ENCODE data around the gene TOX3.

The TOX3 gene

DNA sequence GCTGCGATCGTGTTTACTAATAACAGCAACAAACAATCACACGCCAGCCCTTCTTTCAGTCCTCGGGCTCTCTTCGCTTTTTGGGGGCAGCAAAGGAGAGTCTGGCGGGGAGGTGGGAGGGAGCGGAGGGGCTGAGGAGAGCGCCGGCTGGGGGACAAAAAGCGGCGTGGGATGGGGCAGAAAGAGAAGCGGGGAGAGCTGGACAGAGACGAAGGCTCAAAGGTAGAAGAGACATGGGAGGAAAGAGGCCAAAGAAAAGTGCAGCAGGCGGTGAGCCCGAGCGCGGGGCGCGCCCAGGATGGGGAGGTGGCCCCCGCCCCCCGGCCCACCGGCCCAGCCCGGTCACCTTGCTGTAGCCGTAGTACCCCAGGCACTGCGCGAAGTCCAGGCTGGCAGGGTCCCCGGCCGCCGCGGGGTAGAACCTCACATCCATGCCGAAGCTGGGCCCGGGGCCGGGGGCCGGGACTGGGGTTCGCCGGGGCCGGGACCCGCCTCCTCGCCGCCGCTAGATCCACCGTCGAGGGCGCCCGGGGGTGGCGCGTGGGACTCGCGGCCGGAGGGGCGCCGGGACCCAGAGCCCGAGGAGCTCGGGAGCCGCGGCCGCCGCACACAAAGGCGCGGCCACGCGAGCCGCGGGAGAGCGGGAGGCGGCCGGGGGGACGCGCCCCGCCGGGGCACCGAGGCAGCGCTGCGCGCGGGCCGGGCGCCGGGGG lies 496 bp downstream of the TOX3 start:
- Histone ChIP-seq H3K4me3 (ENCODE audit: low read depth in 1 of 2, low read length in 2 of 2) (peak overlapping the region; percentile 63 to 68), H3K9me3 (ENCODE audit: control insufficient read depth in 1 of 2, low read length in 2 of 2) (no peaks in the 10 kb centered on the region), H3K4me1 (ENCODE audit: control insufficient read depth in 1 of 2, insufficient read depth in 2 of 2, low read length in 2 of 2) (peaks cover 0 to 18% of the 10 kb centered on the region in 2 donors), H3K27ac (ENCODE audit: low read length) (no peak overlapping the region), H3K36me3 (ENCODE audit: control insufficient read depth in 1 of 2, insufficient read depth in 2 of 2, low read length in 2 of 2) (no peaks in the 10 kb centered on the region), H3K27me3 (ENCODE audit: low read depth, low read length) (no peaks in the 10 kb centered on the region)

GRCh38 chr16:52545898-52546266 lies 1.1 kb downstream of the TOX3 start:
- Histone ChIP-seq H3K4me1 (ENCODE audit: control insufficient read depth in 1 of 2, insufficient read depth in 2 of 2, low read length in 2 of 2) (peaks cover 0 to 18% of the 10 kb centered on the region in 2 donors), H3K36me3 (ENCODE audit: control insufficient read depth in 1 of 2, insufficient read depth in 2 of 2, low read length in 2 of 2) (no peaks in the 10 kb centered on the region), H3K27ac (ENCODE audit: low read length) (no peak overlapping the region), H3K4me3 (ENCODE audit: low read depth in 1 of 2, low read length in 2 of 2) (peak overlapping the region; percentile 63 to 68), H3K9me3 (ENCODE audit: control insufficient read depth in 1 of 2, low read length in 2 of 2) (no peaks in the 10 kb centered on the region), H3K27me3 (ENCODE audit: low read depth, low read length) (no peaks in the 10 kb centered on the region)

DNA sequence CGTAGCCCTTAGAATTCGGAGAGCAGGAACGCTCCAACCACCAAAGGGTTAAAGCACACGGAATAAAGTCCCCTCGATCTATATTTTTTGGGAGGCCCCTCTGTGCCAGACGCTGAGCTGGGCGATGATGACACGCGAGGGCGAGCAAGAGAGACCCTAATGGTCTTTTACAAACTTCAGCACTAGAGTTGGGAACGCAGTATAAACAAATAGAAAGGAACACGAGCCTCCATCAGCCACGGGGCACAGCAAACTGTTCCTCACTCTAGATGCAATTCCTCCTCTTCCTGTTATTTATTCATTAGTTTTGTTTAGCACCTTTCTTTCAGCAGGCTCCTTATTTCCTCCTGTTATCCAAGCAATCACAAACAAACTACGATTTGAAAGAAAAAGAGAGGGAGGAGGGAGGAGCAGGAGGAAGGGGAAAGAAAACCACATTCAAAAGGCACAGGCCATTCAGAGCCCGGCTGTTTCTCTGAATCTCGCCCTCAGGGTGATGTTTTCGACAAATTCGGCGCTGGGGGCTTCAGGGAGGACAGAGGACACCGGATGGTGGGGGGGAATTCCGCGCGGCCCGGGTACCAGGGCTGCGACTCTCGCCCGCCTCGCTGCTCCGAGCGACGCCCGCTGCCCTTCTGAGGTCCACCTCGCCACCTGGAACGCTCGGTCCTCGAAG lies 1.6 kb downstream of the TOX3 start:
- H3K27ac ChIP-seq (ENCODE audit: low read length), result peak overlapping the region; percentile 42
- no peaks in the 10 kb centered on the region for H3K9me3 ChIP-seq (ENCODE audit: control insufficient read depth in 1 of 2, low read length in 2 of 2)
- H3K36me3 ChIP-seq (ENCODE audit: control insufficient read depth in 1 of 2, insufficient read depth in 2 of 2, low read length in 2 of 2), result no peaks in the 10 kb centered on the region
- peaks cover 0 to 18% of the 10 kb centered on the region in 2 donors for H3K4me1 ChIP-seq (ENCODE audit: control insufficient read depth in 1 of 2, insufficient read depth in 2 of 2, low read length in 2 of 2)
- H3K27me3 ChIP-seq (ENCODE audit: low read depth, low read length), result no peaks in the 10 kb centered on the region
- peak overlapping the region; percentile 63 to 68 for H3K4me3 ChIP-seq (ENCODE audit: low read depth in 1 of 2, low read length in 2 of 2)

GRCh38 chr16:52544703-52545102 lies 2.2 kb downstream of the TOX3 start:
- H3K9me3 ChIP-seq (ENCODE audit: control insufficient read depth in 1 of 2, low read length in 2 of 2), result no peaks in the 10 kb centered on the region
- H3K4me3 ChIP-seq (ENCODE audit: low read depth in 1 of 2, low read length in 2 of 2), result peak overlapping the region; percentile 63 to 68
- H3K27ac ChIP-seq (ENCODE audit: low read length), result no peak overlapping the region
- H3K4me1 ChIP-seq (ENCODE audit: control insufficient read depth in 1 of 2, insufficient read depth in 2 of 2, low read length in 2 of 2), result peaks cover 0 to 18% of the 10 kb centered on the region in 2 donors
- no peaks in the 10 kb centered on the region for H3K36me3 ChIP-seq (ENCODE audit: control insufficient read depth in 1 of 2, insufficient read depth in 2 of 2, low read length in 2 of 2)
- H3K27me3 ChIP-seq (ENCODE audit: low read depth, low read length), result no peaks in the 10 kb centered on the region

DNA sequence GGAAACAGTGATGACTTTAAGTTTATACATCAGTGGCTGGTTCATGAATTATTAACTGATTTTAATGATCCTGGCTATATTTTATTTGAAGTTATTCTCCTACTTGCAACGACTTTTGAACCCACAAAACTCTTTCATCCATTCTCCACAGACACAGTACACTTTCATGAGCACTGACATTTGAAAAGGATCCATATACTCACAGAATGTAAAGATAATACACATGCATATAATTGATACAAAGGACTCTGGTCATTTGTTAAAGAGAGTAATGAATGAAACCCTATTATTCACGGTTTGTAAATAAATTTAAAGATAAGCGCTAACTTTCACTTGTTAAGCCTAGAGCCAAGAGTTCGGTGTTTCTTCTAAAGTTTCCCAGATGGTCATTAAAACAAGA lies 3.3 kb downstream of the TOX3 start:
- Histone ChIP-seq H3K27ac (ENCODE audit: low read length) (no peak overlapping the region), H3K4me1 (ENCODE audit: control insufficient read depth in 1 of 2, insufficient read depth in 2 of 2, low read length in 2 of 2) (peaks cover 0 to 18% of the 10 kb centered on the region in 2 donors), H3K36me3 (ENCODE audit: control insufficient read depth in 1 of 2, insufficient read depth in 2 of 2, low read length in 2 of 2) (no peaks in the 10 kb centered on the region), H3K9me3 (ENCODE audit: control insufficient read depth in 1 of 2, low read length in 2 of 2) (no peaks in the 10 kb centered on the region), H3K27me3 (ENCODE audit: low read depth, low read length) (no peaks in the 10 kb centered on the region), H3K4me3 (ENCODE audit: low read depth in 1 of 2, low read length in 2 of 2) (peak overlapping the region in 1 of 2 donors; percentile 68)

DNA sequence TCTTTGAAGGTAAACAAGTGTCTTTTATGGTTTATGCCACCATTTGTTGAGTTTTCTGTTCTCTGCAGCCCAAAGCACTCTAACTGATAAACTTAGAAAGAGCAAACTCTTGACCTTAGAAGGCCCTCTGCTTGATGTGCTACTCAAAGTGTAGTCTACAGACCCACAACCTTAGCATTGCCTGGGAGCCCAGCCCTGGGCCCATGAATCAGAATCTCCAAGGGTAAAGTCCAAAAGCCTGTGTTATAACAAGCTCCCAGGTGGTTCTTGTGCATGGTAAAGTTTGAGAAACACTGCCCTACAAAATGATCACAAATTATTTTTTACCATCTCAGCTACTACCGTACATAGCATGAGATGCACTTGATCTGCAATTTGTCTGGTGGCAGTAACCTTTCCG lies 6.0 kb downstream of the TOX3 start:
- Histone ChIP-seq H3K4me3 (ENCODE audit: low read depth in 1 of 2, low read length in 2 of 2) (no peak overlapping the region), H3K27me3 (ENCODE audit: low read depth, low read length) (no peaks in the 10 kb centered on the region), H3K36me3 (ENCODE audit: control insufficient read depth in 1 of 2, insufficient read depth in 2 of 2, low read length in 2 of 2) (no peaks in the 10 kb centered on the region), H3K9me3 (ENCODE audit: control insufficient read depth in 1 of 2, low read length in 2 of 2) (no peaks in the 10 kb centered on the region), H3K4me1 (ENCODE audit: control insufficient read depth in 1 of 2, insufficient read depth in 2 of 2, low read length in 2 of 2) (peaks cover 0 to 6% of the 10 kb centered on the region in 2 donors), H3K27ac (ENCODE audit: low read length) (no peak overlapping the region)

DNA sequence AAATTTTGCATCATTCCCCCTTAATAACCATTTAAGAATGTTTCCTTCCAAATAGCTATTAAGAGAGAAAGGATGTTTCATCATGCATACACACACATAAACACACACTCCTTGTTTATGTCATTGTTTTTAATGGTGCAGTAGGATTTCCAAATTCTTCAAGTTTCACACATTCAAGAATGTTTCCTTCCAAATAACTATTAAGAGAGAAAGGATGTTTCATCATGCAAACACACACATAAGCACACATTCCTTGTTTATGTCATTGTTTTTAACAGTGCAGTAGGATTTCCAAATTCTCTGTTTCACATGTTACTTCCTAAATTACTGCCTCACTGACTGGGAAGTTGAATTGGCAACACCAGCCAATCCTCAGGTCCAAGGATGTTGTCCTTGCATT lies 7.8 kb downstream of the TOX3 start:
- H3K4me1 ChIP-seq (ENCODE audit: control insufficient read depth in 1 of 2, insufficient read depth in 2 of 2, low read length in 2 of 2), result no peaks in the 10 kb centered on the region
- H3K36me3 ChIP-seq (ENCODE audit: control insufficient read depth in 1 of 2, insufficient read depth in 2 of 2, low read length in 2 of 2), result no peaks in the 10 kb centered on the region
- no peaks in the 10 kb centered on the region for H3K27me3 ChIP-seq (ENCODE audit: low read depth, low read length)
- no peak overlapping the region for H3K4me3 ChIP-seq (ENCODE audit: low read depth in 1 of 2, low read length in 2 of 2)
- H3K27ac ChIP-seq (ENCODE audit: low read length), result no peak overlapping the region
- no peaks in the 10 kb centered on the region for H3K9me3 ChIP-seq (ENCODE audit: control insufficient read depth in 1 of 2, low read length in 2 of 2)

GRCh38 chr16:52538511-52538910 lies 8.4 kb downstream of the TOX3 start:
- H3K9me3 ChIP-seq (ENCODE audit: control insufficient read depth in 1 of 2, low read length in 2 of 2), result no peaks in the 10 kb centered on the region
- H3K4me1 ChIP-seq (ENCODE audit: control insufficient read depth in 1 of 2, insufficient read depth in 2 of 2, low read length in 2 of 2), result no peaks in the 10 kb centered on the region
- no peak overlapping the region for H3K4me3 ChIP-seq (ENCODE audit: low read depth in 1 of 2, low read length in 2 of 2)
- no peak overlapping the region for H3K27ac ChIP-seq (ENCODE audit: low read length)
- no peaks in the 10 kb centered on the region for H3K27me3 ChIP-seq (ENCODE audit: low read depth, low read length)
- H3K36me3 ChIP-seq (ENCODE audit: control insufficient read depth in 1 of 2, insufficient read depth in 2 of 2, low read length in 2 of 2), result no peaks in the 10 kb centered on the region

DNA sequence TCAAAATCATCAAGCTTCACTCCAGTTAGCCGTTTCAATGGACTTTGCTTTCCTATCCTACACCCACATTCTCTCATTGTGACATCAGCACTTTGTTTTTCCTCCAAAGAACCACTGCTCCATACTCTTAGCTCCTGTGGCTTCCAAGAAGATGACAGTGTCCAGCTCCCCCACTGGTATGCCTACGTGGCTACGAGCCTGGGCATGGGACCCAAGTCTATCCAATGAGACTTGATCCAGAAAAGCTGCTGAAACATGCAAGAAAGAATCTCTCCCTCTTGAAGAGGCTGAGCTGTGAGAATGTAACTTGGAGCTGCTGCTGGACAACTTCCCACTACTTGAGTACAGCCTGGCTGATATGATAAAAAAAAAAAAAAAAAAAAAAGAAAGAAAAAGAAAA lies 9.4 kb downstream of the TOX3 start:
- H3K27me3 ChIP-seq (ENCODE audit: low read depth, low read length), result no peaks in the 10 kb centered on the region
- H3K27ac ChIP-seq (ENCODE audit: low read length), result no peak overlapping the region
- no peaks in the 10 kb centered on the region for H3K36me3 ChIP-seq (ENCODE audit: control insufficient read depth in 1 of 2, insufficient read depth in 2 of 2, low read length in 2 of 2)
- no peak overlapping the region for H3K4me3 ChIP-seq (ENCODE audit: low read depth in 1 of 2, low read length in 2 of 2)
- H3K4me1 ChIP-seq (ENCODE audit: control insufficient read depth in 1 of 2, insufficient read depth in 2 of 2, low read length in 2 of 2), result no peaks in the 10 kb centered on the region
- H3K9me3 ChIP-seq (ENCODE audit: control insufficient read depth in 1 of 2, low read length in 2 of 2), result no peaks in the 10 kb centered on the region

- Histone ChIP-seq H3K4me3 (ENCODE audit: low read depth in 1 of 2, low read length in 2 of 2) (no peak overlapping the region), H3K27me3 (ENCODE audit: low read depth, low read length) (no peaks in the 10 kb centered on the region), H3K9me3 (ENCODE audit: control insufficient read depth in 1 of 2, low read length in 2 of 2) (no peaks in the 10 kb centered on the region), H3K27ac (ENCODE audit: low read length) (no peak overlapping the region), H3K36me3 (ENCODE audit: control insufficient read depth in 1 of 2, insufficient read depth in 2 of 2, low read length in 2 of 2) (no peaks in the 10 kb centered on the region), H3K4me1 (ENCODE audit: control insufficient read depth in 1 of 2, insufficient read depth in 2 of 2, low read length in 2 of 2) (no peaks in the 10 kb centered on the region)
Measured at GRCh38 chr16:52535076-52535475, 11.9 kb downstream of the TOX3 start.

DNA sequence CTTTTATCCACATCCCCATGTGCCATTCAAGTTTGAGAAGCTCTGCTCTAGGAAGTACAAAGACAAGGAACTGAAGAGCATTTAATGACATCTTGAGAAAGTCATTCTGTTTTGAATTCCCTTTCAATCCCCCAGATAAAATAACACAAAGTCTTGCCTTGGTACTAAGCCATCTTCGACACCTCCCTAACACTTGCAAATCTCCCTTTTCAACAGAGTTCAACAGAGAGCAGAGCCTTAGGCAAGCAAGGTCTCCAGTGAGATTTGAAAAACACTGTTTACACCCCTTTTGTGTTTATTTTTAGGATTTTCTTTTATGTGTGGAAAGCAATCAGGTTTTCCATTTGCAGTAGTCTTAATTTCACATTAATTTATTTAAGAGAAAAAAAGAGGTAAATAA lies 13.6 kb downstream of the TOX3 start:
- Histone ChIP-seq H3K27me3 (ENCODE audit: low read depth, low read length) (no peaks in the 10 kb centered on the region), H3K4me3 (ENCODE audit: low read depth in 1 of 2, low read length in 2 of 2) (no peak overlapping the region), H3K9me3 (ENCODE audit: control insufficient read depth in 1 of 2, low read length in 2 of 2) (no peaks in the 10 kb centered on the region), H3K4me1 (ENCODE audit: control insufficient read depth in 1 of 2, insufficient read depth in 2 of 2, low read length in 2 of 2) (no peaks in the 10 kb centered on the region), H3K36me3 (ENCODE audit: control insufficient read depth in 1 of 2, insufficient read depth in 2 of 2, low read length in 2 of 2) (no peaks in the 10 kb centered on the region), H3K27ac (ENCODE audit: low read length) (no peak overlapping the region)

GRCh38 chr16:52532384-52532783 lies 14.6 kb downstream of the TOX3 start:
- Histone ChIP-seq H3K9me3 (ENCODE audit: control insufficient read depth in 1 of 2, low read length in 2 of 2) (no peaks in the 10 kb centered on the region), H3K27ac (ENCODE audit: low read length) (no peak overlapping the region), H3K36me3 (ENCODE audit: control insufficient read depth in 1 of 2, insufficient read depth in 2 of 2, low read length in 2 of 2) (no peaks in the 10 kb centered on the region), H3K4me3 (ENCODE audit: low read depth in 1 of 2, low read length in 2 of 2) (no peak overlapping the region), H3K27me3 (ENCODE audit: low read depth, low read length) (no peaks in the 10 kb centered on the region), H3K4me1 (ENCODE audit: control insufficient read depth in 1 of 2, insufficient read depth in 2 of 2, low read length in 2 of 2) (no peaks in the 10 kb centered on the region)

Data from muscle layer of duodenum (tissue), 2 donors.